Sigmoid colon (tissue), 7 donors: Measurements from ENCODE around the gene KCNAB2. TPM values are rescaled to one million over a fixed set of nuclear protein-coding genes. Genes with fewer than 3 reads are reported as not detected.

Experiments used
- DNase-seq: peaks from one replicate; pipeline ENCODE4 v3.0.0-alpha.2; 2019
- H3K27ac ChIP-seq, 4 donors: fragments of 200-600 bp; sonication (generic); one replicate each; pipeline ENCODE4 v1.5.1; 2016 to 2019; ENCODE audit warnings: mild to moderate bottlenecking in 1 of 4
- H3K27me3 ChIP-seq, 3 donors: fragments of 200-600 bp; sonication (generic); one replicate each; pipeline ENCODE4 v1.5.1; 2019; ENCODE audit warnings: mild to moderate bottlenecking in 1 of 3
- H3K36me3 ChIP-seq, 4 donors: fragments of 200-600 bp; sonication (generic); one replicate each; pipeline ENCODE4 v1.5.1; 2016 to 2019
- H3K4me1 ChIP-seq, 4 donors: fragments of 200-600 bp; sonication (generic); one replicate each; pipeline ENCODE4 v1.5.1; 2017 to 2019
- H3K4me3 ChIP-seq, 4 donors: fragments of 200-600 bp; sonication (generic); one replicate each; pipeline ENCODE4 v1.5.1; 2017 to 2019; ENCODE audit warnings: mild to moderate bottlenecking in 2 of 4, moderate library complexity in 1 of 4
- H3K9me3 ChIP-seq, 4 donors: fragments of 200-600 bp in 3 of 4; sonication (generic) in 3 of 4; one replicate each; pipeline versions ENCODE4 v1.5.1 to v1.6.1; 2013 to 2019
- EP300 ChIP-seq, 4 donors: sonication (generic); formaldehyde crosslinking; IDR thresholded peaks; one replicate each; pipeline ENCODE4 v1.6.1; 2017; ENCODE audit warnings: antibody characterized with exemption in 4 of 4
- POLR2A ChIP-seq, 2 donors: fragments of 450-650 bp; IDR thresholded peaks; one replicate each; pipeline ENCODE4 v1.6.1; 2016; ENCODE audit warnings: antibody characterized with exemption in 2 of 2, mild to moderate bottlenecking in 2 of 2, moderate library complexity in 2 of 2
- POLR2AphosphoS5 ChIP-seq, 4 donors: sonication (generic); formaldehyde crosslinking; IDR thresholded peaks; one replicate each; pipeline ENCODE4 v1.6.1; 2017; ENCODE audit warnings: antibody characterized with exemption in 4 of 4
- WGBS, 2 donors: extraction: QIAGEN DNeasy Blood & Tissue Kit; methylation state at CpG; one replicate each; pipeline ENCODE4 v1.1.7; 2013; 5-methylcytosine and 5-hydroxymethylcytosine counted together
- intact Hi-C: fragments of 100-400 bp; cut with DNase I; formaldehyde crosslinking; loops from one replicate; pipeline ENCODE4 v1.15.1; 2023
- polyA plus RNA-seq, 3 donors: library from polyadenylated mRNA; stranded (reverse); fragments of 200-250 nt; gene quantifications; one replicate each; pipeline ENCODE4 v1.2.3, GENCODE V29; 2013
- total RNA-seq, 4 donors: library from RNA; depleted of rRNA; stranded (reverse); fragments of >200 nt; gene quantifications; one replicate each; pipeline ENCODE4 v1.1.0, GENCODE V29; 2016
- TF ChIP-seq, protein P1 (sequence below), 4 experiments: fragments of 450-650 bp in 3 of 4; fragments of 200-600 bp in 1 of 4; IDR thresholded peaks; one replicate each; pipeline ENCODE4 v1.5.1; 2016 to 2019; ENCODE audit warnings: antibody characterized with exemption in 4 of 4, mild to moderate bottlenecking in 3 of 4, moderate library complexity in 2 of 4
- donor health status: healthy with polysubstance abuse.
- donor health status: Bipolar disorder and iron deficiency.
- donor health status: healthy.

The KCNAB2 gene
- total and polyA plus RNA-seq, 7 donors = 3.0 to 23.5 (median 7.7) TPM

DNA sequence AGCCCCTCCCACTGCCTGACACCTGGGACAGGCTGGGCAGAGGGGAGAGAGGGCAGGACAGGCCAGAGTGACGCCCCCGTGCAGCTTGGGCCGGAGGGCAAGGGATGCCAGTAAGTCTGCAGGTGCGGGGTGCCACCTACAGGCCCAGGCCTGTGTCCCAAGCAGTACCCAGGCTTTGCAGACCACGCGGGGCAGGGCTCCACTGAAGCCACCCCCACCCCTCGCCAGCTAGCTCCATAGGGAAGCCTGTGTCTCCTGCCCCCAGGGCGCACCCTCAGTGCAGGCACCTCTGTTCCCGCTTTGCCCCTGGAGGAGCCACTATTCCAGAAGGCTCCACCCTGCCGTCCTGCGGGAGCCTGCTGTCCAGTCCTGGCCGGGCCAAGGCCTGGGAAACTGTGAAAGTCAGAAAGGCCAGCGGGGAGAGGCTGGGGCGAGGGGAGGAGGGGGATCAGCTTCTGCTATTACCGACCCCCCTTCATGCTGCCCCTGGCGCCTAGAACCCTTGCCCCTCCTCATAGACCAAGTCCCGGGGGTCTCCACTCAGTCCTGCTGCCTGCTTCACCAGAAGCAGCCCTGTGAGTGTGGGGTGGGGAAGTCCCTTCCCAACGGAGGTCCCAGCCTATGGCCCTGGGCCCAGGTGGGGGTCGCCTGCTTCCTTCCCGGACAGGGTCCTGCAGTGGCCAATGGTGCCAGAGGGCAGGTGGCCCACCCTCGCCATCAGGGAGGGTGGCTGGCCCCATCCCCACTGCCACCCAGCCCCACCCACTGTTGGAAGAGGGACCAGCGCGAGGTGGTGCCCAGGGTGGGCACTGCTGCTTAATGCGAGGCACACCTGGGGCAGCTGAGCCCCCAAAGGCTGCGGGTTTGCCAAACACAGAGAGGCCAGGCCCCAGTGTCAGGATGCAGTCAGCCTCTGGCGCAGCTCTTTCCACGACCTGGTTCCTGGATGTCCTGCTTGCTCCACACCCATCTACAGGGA lies 54.4 kb downstream of the KCNAB2 start:
- TF ChIP-seq, protein P1, sequence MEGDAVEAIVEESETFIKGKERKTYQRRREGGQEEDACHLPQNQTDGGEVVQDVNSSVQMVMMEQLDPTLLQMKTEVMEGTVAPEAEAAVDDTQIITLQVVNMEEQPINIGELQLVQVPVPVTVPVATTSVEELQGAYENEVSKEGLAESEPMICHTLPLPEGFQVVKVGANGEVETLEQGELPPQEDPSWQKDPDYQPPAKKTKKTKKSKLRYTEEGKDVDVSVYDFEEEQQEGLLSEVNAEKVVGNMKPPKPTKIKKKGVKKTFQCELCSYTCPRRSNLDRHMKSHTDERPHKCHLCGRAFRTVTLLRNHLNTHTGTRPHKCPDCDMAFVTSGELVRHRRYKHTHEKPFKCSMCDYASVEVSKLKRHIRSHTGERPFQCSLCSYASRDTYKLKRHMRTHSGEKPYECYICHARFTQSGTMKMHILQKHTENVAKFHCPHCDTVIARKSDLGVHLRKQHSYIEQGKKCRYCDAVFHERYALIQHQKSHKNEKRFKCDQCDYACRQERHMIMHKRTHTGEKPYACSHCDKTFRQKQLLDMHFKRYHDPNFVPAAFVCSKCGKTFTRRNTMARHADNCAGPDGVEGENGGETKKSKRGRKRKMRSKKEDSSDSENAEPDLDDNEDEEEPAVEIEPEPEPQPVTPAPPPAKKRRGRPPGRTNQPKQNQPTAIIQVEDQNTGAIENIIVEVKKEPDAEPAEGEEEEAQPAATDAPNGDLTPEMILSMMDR (IDR thresholded peaks at IDR 0.05) = no peak
- TF ChIP-seq POLR2AphosphoS5 (IDR thresholded peaks at IDR 0.05) (no peak), POLR2A (IDR thresholded peaks at IDR 0.05) (no peak), EP300 (IDR thresholded peaks at IDR 0.05) (no peak)
- H3K4me3 ChIP-seq = no peak overlapping the region
- H3K27me3 ChIP-seq = peaks cover 0 to 50% (median 31%) of the 10 kb centered on the region in 3 donors
- no peak overlapping the region for H3K27ac ChIP-seq
- H3K9me3 ChIP-seq = no peaks in the 10 kb centered on the region
- peaks cover 0 to 3% (median 0%) of the 10 kb centered on the region in 4 donors for H3K4me1 ChIP-seq
- DNase-seq = peak; percentile 57
- WGBS, 2 donors = 54 to 76% methylated on average over 27 of the region's 27 CpGs
- no peaks in the 10 kb centered on the region for H3K36me3 ChIP-seq
- intact Hi-C loops = no loop called here

DNA sequence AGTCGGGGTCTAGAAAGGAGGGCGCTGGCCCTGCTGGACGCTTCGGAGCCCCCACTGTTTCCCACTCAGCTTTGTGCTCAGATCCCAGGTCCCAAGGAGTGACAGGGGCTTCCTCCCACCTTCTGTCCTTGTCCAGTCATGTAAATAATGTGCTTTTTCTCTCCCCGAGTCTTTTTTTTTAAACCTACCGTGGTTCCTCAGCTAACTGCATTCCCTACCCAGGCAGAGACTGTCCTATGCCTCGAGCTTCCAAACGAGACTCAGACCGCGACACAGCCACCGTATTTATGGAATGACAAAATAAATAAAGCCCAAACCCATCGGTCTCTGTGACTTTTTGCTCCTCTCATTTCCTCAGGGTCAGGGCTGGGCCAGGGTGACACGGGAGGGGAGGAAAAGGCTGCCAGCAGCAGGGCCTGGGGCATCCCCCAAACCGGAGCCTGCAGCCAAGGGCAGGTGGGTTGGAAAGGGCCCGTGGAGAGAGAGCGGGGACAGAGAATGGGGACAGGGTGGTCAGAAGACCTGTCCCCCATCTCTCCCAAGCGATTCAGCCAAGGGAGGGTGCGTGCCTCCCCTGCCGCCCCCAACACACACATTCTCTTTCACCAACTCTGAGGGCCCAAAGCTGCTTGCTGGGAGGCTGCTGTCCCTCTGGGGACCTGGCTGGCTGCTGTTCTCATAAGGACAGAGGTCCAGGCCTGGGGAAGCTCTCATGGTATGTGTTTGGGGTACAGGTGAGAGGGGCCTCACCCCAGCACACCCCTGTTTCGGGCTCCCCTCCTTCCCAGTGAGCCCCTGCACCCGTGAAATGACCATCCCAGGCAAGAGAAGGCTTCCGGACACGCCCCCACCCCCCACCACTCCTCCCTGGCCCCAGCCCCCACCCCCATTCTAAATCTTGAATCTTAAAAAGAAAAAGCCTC lies 55.4 kb downstream of the KCNAB2 start:
- Histone ChIP-seq H3K36me3 (no peaks in the 10 kb centered on the region), H3K27me3 (peaks cover 0 to 61% (median 37%) of the 10 kb centered on the region in 3 donors)
- 45 to 58% methylated on average over 23 of the region's 23 CpGs for WGBS, 2 donors

DNA sequence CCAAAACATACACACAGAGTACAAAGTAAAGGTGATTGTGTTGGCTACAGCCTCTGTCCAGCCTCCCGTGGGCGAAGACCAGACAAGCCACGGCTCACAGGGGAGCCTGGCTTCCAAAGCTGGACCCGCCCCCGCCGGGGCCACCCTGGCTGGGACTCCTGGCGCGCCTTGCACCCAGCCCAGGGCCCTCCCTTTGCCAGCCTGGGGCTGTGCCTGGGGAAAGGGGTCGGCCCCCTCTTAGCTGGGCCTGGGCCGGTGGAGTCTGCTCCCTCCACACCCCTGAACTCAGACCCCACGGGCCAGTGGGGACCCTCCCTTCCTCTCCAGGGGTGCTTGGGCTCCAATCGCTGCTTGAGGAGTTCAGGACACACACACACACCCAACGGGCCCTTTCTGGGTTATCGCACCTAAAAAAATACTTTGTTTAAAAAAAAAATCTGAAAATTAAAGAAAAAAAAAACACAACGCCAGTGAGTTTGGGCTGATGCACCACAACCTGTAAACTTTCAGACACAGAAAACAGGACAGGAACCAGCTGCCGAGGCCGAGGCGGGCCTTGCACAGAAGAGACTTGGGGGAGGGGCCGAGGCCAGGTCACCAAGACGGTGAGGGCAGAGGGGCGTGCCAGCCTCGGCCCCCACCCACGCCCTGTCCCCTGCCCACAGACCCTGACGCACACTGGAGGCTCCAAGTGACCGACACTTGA lies 56.3 kb downstream of the KCNAB2 start:
- no peak overlapping the region for H3K4me3 ChIP-seq
- H3K27me3 ChIP-seq = peaks cover 0 to 65% (median 37%) of the 10 kb centered on the region in 3 donors
- TF ChIP-seq POLR2A (IDR thresholded peaks at IDR 0.05) (no peak), EP300 (IDR thresholded peaks at IDR 0.05) (no peak), POLR2AphosphoS5 (IDR thresholded peaks at IDR 0.05) (no peak)
- TF ChIP-seq, protein P1 (IDR thresholded peaks at IDR 0.05) = no peak
- peaks cover 0 to 3% (median 0%) of the 10 kb centered on the region in 4 donors for H3K4me1 ChIP-seq
- H3K36me3 ChIP-seq = no peaks in the 10 kb centered on the region
- intact Hi-C loops = no loop called here
- no peaks in the 10 kb centered on the region for H3K9me3 ChIP-seq
- no peak overlapping the region for H3K27ac ChIP-seq
- 29 to 44% methylated on average over 25 of the region's 25 CpGs for WGBS, 2 donors
- peak; percentile 48 for DNase-seq

More for the DNA sequence above, 55.4 kb downstream of the KCNAB2 start:
- Histone ChIP-seq H3K9me3 (no peaks in the 10 kb centered on the region), H3K4me3 (no peak overlapping the region), H3K27ac (no peak overlapping the region), H3K4me1 (peaks cover 0 to 3% (median 0%) of the 10 kb centered on the region in 4 donors)
- intact Hi-C loops = no loop called here
- peak; percentile 48 for DNase-seq
- TF ChIP-seq, protein P1 (IDR thresholded peaks at IDR 0.05) = no peak
- TF ChIP-seq EP300 (IDR thresholded peaks at IDR 0.05) = no peak
- no peak for TF ChIP-seq POLR2A (IDR thresholded peaks at IDR 0.05)
- no peak for TF ChIP-seq POLR2AphosphoS5 (IDR thresholded peaks at IDR 0.05)

DNA sequence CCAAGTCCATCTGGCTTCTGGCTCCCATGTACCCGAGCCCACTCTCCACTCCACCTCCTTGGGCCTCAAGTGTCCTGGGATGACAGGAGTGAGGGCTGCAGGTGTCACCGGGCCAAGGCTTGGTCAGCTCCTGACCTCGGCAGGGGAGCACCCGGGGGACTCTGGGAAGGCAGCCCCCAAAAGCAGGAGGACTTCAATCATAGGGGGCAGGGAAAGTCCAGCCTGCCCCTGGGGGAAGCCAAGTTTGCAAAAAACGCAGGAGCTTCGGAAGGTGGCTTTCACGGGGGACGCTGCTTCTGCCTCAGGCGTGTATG lies 56.8 kb downstream of the KCNAB2 start:
- Histone ChIP-seq H3K36me3 (no peaks in the 10 kb centered on the region), H3K4me3 (no peak overlapping the region), H3K9me3 (no peaks in the 10 kb centered on the region), H3K4me1 (peaks cover 0 to 3% (median 0%) of the 10 kb centered on the region in 4 donors), H3K27me3 (peaks cover 0 to 65% (median 37%) of the 10 kb centered on the region in 3 donors), H3K27ac (no peak overlapping the region)
- DNase-seq = peak; percentile 60
- intact Hi-C loops = no loop called here
- TF ChIP-seq POLR2A (IDR thresholded peaks at IDR 0.05) (no peak), POLR2AphosphoS5 (IDR thresholded peaks at IDR 0.05) (no peak), EP300 (IDR thresholded peaks at IDR 0.05) (no peak)
- TF ChIP-seq, protein P1 (IDR thresholded peaks at IDR 0.05) = no peak
- WGBS, 2 donors = 71 to 78% methylated on average over 9 of the region's 9 CpGs
